Endothelial cell of umbilical vein (primary cell): ENCODE data around the gene KAT8. TPM values are rescaled to one million over a fixed set of nuclear protein-coding genes. Genes with fewer than 3 reads are reported as not detected.
"Not testable (repeated sequence)": the region's sequence is repeated elsewhere in the genome, so short reads cannot be mapped to it uniquely, and the experiment has no call there.

ENCODE experiments used
- BruUV-seq: library from RNA; stranded (reverse); fragments of 400-500 nt; replicated peaks from 2 replicates; lab custom pipeline; 2021; lab: Mats Ljungman, UMichigan
- CTCF ChIA-PET: fragments of 300-600, 350-600 bp; sonication (Branson Sonifier 250); formaldehyde crosslinking; loops from one replicate; lab custom pipeline; 2021; ENCODE audit warnings: antibody characterized with exemption, inconsistent platforms; lab: Charles Lee
- POLR2A ChIA-PET: fragments of 300-600, 350-600 bp; sonication (Branson Sonifier 250); formaldehyde crosslinking; loops from one replicate; lab custom pipeline; 2021; ENCODE audit warnings: antibody characterized with exemption, inconsistent platforms; lab: Charles Lee
- DNase-seq: peaks from one replicate; pipeline ENCODE4 v3.0.0-alpha.2; 2011; ENCODE audit warnings: low read depth, low spot score
- FAIRE-seq: peaks from 2 replicates; lab custom pipeline; 2011; peaks lifted over from hg19 to GRCh38; lab: Jason Lieb, UNC
- H2AFZ ChIP-seq: 2 replicates; pipeline ENCODE4 v1.6.0; 2012; ENCODE audit warnings: low read depth, low read length, control low read depth, inconsistent platforms
- H3K27ac ChIP-seq: 2 replicates; pipeline ENCODE4 v1.5.1; 2011; ENCODE audit warnings: low read depth, mild to moderate bottlenecking, control low read depth, low read length, moderate library complexity; ENCODE audit not compliant: insufficient read depth
- H3K27me3 ChIP-seq, 2 experiments: 2 replicates each; pipeline versions ENCODE4 v1.6.0 to v1.6.1; 2011; ENCODE audit warnings: low read length in 2 of 2, mixed read lengths in 1 of 2; ENCODE audit not compliant: control insufficient read depth in 2 of 2, insufficient read depth in 2 of 2
- H3K36me3 ChIP-seq, 2 experiments: 2 replicates in 1 of 2; 3 replicates in 1 of 2; pipeline ENCODE4 v1.5.1; 2011; ENCODE audit warnings: low read length in 2 of 2, mild to moderate bottlenecking in 1 of 2, moderate library complexity in 1 of 2; ENCODE audit not compliant: control insufficient read depth in 2 of 2, insufficient read depth in 2 of 2; ENCODE audit errors: extremely low read depth in 1 of 2
- H3K4me1 ChIP-seq: 3 replicates; pipeline ENCODE4 v1.5.1; 2011; ENCODE audit warnings: mild to moderate bottlenecking, low read length; ENCODE audit not compliant: control insufficient read depth, insufficient read depth; ENCODE audit errors: extremely low read depth
- H3K4me2 ChIP-seq: 2 replicates; pipeline ENCODE4 v1.6.1; 2011; ENCODE audit warnings: low read length, control low read depth, mixed read lengths; ENCODE audit not compliant: insufficient read depth
- H3K4me3 ChIP-seq, 3 experiments: fragments of 200-600 bp in 1 of 3; sonication (generic), shearing (Covaris generic) in 1 of 3; replicated peaks in 1 of 3; 2 replicates each; pipeline ENCODE4 v1.5.1; 2011 to 2016; ENCODE audit warnings: control low read depth in 3 of 3, low read length in 3 of 3, mild to moderate bottlenecking in 2 of 3, inconsistent platforms in 1 of 3, low read depth in 1 of 3, moderate library complexity in 1 of 3; ENCODE audit not compliant: insufficient read depth in 1 of 3
- H3K79me2 ChIP-seq: 2 replicates; pipeline ENCODE4 v1.6.0; 2012; ENCODE audit warnings: low read length, inconsistent platforms; ENCODE audit not compliant: control insufficient read depth, insufficient read depth
- H3K9ac ChIP-seq: replicated peaks from 2 replicates; pipeline ENCODE3; 2011; ENCODE audit warnings: low read length, control low read depth; ENCODE audit not compliant: insufficient read depth; ENCODE audit errors: extremely low read depth
- H3K9me1 ChIP-seq: replicated peaks from 3 replicates; pipeline ENCODE4 v1.6.0; 2011; ENCODE audit warnings: mild to moderate bottlenecking, low read length; ENCODE audit not compliant: control insufficient read depth, insufficient read depth; ENCODE audit errors: extremely low read depth
- H3K9me3 ChIP-seq: replicated peaks from 2 replicates; pipeline ENCODE4 v1.5.1; 2012; ENCODE audit warnings: low read length, inconsistent platforms; ENCODE audit not compliant: control insufficient read depth, insufficient read depth
- H4K20me1 ChIP-seq: replicated peaks from 2 replicates; pipeline ENCODE3; 2011; ENCODE audit warnings: mild to moderate bottlenecking, low read length; ENCODE audit not compliant: control insufficient read depth, insufficient read depth; ENCODE audit errors: extremely low read depth
- CTCF ChIP-seq, 2 donors: IDR thresholded peaks; 1 replicate in 1 of 2; 2 replicates in 1 of 2; pipeline ENCODE4 v1.5.1; 2011; ENCODE audit warnings: low read length in 2 of 2, mild to moderate bottlenecking in 2 of 2, moderate library complexity in 2 of 2, control low read depth in 1 of 2, inconsistent platforms in 1 of 2, low read depth in 1 of 2; ENCODE audit not compliant: insufficient read depth in 1 of 2; ENCODE audit errors: extremely low read depth in 1 of 2
- EZH2 ChIP-seq: IDR thresholded peaks from 2 replicates; pipeline ENCODE4 v1.6.1; 2012; ENCODE audit warnings: borderline replicate concordance, low read depth, mild to moderate bottlenecking, moderate library complexity, low read length, inconsistent platforms; ENCODE audit not compliant: severe bottlenecking
- FOS ChIP-seq: IDR thresholded peaks from 2 replicates; pipeline ENCODE4 v1.6.1; 2011; ENCODE audit warnings: mild to moderate bottlenecking, low read length, moderate library complexity, borderline replicate concordance; ENCODE audit not compliant: insufficient read depth
- GATA2 ChIP-seq: IDR thresholded peaks from 2 replicates; pipeline ENCODE4 v1.7.0; 2011; ENCODE audit warnings: low read depth, mild to moderate bottlenecking, moderate library complexity, mixed read lengths, low read length; ENCODE audit not compliant: insufficient read length, insufficient read depth
- JUN ChIP-seq: IDR thresholded peaks from 2 replicates; pipeline ENCODE4 v1.6.1; 2011; ENCODE audit warnings: borderline replicate concordance, low read depth; ENCODE audit not compliant: insufficient read length, insufficient read depth
- MYC ChIP-seq: IDR thresholded peaks from one replicate; pipeline ENCODE4 v1.6.1; 2011; ENCODE audit warnings: mild to moderate bottlenecking, low read depth, low read length
- POLR2A ChIP-seq: IDR thresholded peaks from 2 replicates; pipeline ENCODE4 v1.6.1; 2012; ENCODE audit warnings: low read depth, mild to moderate bottlenecking, control low read depth, low read length
- POLR2AphosphoS5 ChIP-seq: IDR thresholded peaks from 2 replicates; pipeline ENCODE4 v1.6.1; 2012; ENCODE audit warnings: low read depth, mild to moderate bottlenecking, control low read depth, low read length, moderate library complexity; ENCODE audit not compliant: insufficient read depth
- dilution Hi-C: fragments of 300-500 bp; cut with MboI; formaldehyde crosslinking; loops from one replicate; pipeline ENCODE4 v1.15.0; 2019; ENCODE audit warnings: low sequenced_read_pairs; ENCODE audit not compliant: extremely low pct_ligation_motif_present
- intact Hi-C: fragments of 100-400 bp; cut with micrococcal nuclease; formaldehyde crosslinking; loops from one replicate; pipeline ENCODE4 v1.10.0; 2022
- polyA plus RNA-seq, 4 experiments: library from polyadenylated mRNA; depleted of rRNA in 3 of 4; stranded (reverse) in 3 of 4; unstranded in 1 of 4; fragments of >200 nt; gene quantifications; 2 replicates each; pipeline versions ENCODE4 v1.2.1 to v1.2.3, GENCODE V29; 2011 to 2012; ENCODE audit warnings: missing spikeins in 1 of 4
- total RNA-seq: library from RNA; stranded (reverse); gene quantifications from 2 replicates; pipeline ENCODE4 v1.2.3, GENCODE V29; 2021
- TF ChIP-seq, protein P1 (sequence below): IDR thresholded peaks from 2 replicates; pipeline ENCODE4 v1.6.1; 2011; ENCODE audit not compliant: insufficient read depth, insufficient read length

KAT8 gene
- total and polyA plus RNA-seq, 2 donors (not counting 3 experiments of a cell fraction or from before 2014, with no cell fraction given): 30.7 to 42.8 TPM

- ChIA-PET POLR2A (interaction anchor here (1.2 kb wide), 1 partner anchor 19 kb away, joined by 6 read pairs; the partner anchor contains the start of gene KAT8), CTCF (interaction anchor here (0.7 to 2.2 kb wide), 3 partner anchors 15 to 19 kb away, joined by 4 to 7 read pairs (median 5); partner anchors contain the start of gene KAT8)
- no TSS peak for BruUV-seq
- Histone ChIP-seq H3K79me2 (no peaks in the 10 kb centered on the region), H3K4me1 (peaks cover 8% of the 10 kb centered on the region), H4K20me1 (no peaks in the 10 kb centered on the region), H3K9me1 (no peaks in the 10 kb centered on the region), H3K9ac (no peak overlapping the region), H2AFZ (no peak overlapping the region), H3K4me2 (no peak overlapping the region), H3K4me3 (no peak overlapping the region), H3K9me3 (no peaks in the 10 kb centered on the region), H3K27me3 (no peaks in the 10 kb centered on the region), H3K36me3 (no peaks in the 10 kb centered on the region), H3K27ac (no peak overlapping the region)
- TF ChIP-seq POLR2AphosphoS5 (no peak), GATA2 (no peak), MYC (no peak), FOS (no peak), POLR2A (no peak), JUN (no peak), CTCF (IDR thresholded peaks at IDR 0.05; ENCODE audit: extremely low read depth in 1 of 2, insufficient read depth in 1 of 2, low read depth in 1 of 2, low read length in 2 of 2) (no peak), EZH2 (no peak)
- TF ChIP-seq, protein P1, sequence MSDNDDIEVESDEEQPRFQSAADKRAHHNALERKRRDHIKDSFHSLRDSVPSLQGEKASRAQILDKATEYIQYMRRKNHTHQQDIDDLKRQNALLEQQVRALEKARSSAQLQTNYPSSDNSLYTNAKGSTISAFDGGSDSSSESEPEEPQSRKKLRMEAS: no peak
- DNase-seq (no peak), FAIRE-seq (no peak)
- intact Hi-C loops: no loop called here
- dilution Hi-C loops: no loop called here
Observed at GRCh38 chr16:31136287-31136662, 18.8 kb downstream of the KAT8 start.

DNA sequence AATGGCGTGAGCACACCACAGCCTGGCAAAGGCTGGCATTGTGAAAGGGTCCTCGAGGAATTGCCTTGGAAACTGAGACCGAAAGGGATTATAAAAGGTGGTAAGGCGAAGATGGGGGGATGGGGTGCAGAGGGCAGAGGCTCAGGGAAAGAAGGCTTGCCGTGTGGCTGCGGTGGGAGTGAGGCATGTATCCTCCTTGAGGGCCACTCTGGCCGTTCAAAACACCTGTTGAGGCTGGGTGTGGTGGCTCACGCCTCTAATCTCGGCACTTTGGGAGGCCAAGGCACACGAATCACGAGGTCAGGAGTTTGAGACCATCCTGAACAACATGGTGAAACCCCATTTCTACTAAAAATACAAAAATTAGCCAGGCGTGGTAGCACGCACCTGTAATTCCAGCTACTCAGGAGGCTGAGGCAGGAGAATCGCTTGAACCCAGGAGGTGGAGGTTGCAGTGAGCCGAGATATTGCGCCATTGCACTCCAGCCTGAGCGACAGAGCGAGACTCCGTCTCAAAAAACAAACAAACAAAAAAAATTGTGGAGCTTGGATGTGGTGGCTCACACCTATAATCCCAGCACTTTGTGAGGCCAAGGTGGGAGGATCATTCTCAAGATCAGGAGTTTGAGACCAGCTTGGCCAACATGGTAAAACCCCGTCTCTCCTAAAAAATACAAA, 19.5 kb downstream of the KAT8 start:
- H4K20me1 ChIP-seq, H3K27me3 ChIP-seq, H3K36me3 ChIP-seq, BruUV-seq, H3K9ac ChIP-seq, H3K9me3 ChIP-seq, H3K4me2 ChIP-seq, H3K79me2 ChIP-seq, FAIRE-seq, intact Hi-C loops, H3K4me3 ChIP-seq, H3K9me1 ChIP-seq, DNase-seq, H3K27ac ChIP-seq, dilution Hi-C loops, H2AFZ ChIP-seq: not testable (repeated sequence)
- ChIA-PET POLR2A (interaction anchor here (1.2 kb wide), 1 partner anchor 20 kb away, joined by 6 read pairs; the partner anchor contains the start of gene KAT8), CTCF (interaction anchor here (0.7 to 2.2 kb wide), 2 partner anchors 16 to 20 kb away, joined by 4 to 5 read pairs; partner anchors contain the start of gene KAT8)
- peaks cover 13% of the 10 kb centered on the region for H3K4me1 ChIP-seq
